ENCODE results near the gene DACH1.

The DACH1 gene

DNA sequence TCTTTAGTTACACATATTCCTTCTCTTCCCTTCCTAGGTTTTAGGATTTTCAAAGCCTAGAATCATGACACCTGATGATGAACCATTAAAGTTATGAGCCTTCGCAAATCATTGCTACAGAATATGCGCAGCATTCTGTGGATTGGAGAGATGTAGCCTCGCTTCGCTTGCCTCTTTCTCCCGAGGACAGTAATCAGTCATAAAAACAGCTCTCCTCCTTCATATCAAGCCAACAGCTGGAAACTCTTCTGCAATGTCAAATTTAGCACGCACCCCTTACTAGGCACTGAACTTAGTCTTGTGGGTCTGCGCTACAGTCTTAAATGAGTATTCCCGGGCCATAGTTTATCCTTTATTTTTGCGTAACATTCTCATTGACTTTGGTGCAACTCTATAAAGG is 79.6 kb downstream of the DACH1 start:
- TF ChIP-seq, protein P1, sequence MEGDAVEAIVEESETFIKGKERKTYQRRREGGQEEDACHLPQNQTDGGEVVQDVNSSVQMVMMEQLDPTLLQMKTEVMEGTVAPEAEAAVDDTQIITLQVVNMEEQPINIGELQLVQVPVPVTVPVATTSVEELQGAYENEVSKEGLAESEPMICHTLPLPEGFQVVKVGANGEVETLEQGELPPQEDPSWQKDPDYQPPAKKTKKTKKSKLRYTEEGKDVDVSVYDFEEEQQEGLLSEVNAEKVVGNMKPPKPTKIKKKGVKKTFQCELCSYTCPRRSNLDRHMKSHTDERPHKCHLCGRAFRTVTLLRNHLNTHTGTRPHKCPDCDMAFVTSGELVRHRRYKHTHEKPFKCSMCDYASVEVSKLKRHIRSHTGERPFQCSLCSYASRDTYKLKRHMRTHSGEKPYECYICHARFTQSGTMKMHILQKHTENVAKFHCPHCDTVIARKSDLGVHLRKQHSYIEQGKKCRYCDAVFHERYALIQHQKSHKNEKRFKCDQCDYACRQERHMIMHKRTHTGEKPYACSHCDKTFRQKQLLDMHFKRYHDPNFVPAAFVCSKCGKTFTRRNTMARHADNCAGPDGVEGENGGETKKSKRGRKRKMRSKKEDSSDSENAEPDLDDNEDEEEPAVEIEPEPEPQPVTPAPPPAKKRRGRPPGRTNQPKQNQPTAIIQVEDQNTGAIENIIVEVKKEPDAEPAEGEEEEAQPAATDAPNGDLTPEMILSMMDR (IDR thresholded peaks at IDR 0.05) = no peak

DNA sequence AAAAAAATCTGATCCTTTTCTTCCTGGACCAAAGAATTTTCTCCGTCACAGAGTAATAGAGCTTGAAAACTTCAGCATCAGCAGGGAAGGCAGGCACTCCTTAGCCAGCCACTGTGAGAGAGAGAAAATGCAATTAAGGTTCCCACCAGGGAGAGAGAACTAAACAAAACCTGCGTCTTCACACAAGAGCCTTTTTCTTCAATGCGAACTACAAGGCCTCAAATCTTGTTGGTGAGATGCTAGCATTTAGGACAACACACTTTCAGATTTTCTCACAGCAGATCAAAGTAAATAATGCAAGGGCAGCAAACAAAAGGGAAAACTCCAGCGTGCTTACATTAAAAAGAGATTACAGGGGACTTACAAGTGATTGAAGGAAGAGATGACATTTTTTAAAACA is 80.1 kb downstream of the DACH1 start:
- TF ChIP-seq, protein P1 (IDR thresholded peaks at IDR 0.05) = no peak

DNA sequence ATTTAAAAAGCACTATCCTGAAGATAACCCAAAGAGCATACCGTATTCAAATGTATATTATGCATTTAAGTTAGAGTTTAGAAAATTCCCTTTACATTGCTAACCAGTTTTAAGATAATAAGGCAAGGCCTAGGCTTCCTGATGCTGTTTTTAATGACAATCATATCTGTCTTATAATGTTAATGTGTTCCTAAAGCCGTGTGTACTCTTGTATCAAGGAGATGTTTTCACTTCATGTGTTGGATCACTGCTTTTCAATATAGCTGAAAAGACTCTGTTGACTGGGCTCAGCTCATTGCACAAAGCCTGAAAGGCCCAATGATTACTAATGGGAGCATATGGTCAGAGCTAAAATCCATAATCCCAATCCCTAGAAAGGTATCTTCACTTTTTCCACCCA is 81.6 kb downstream of the DACH1 start:
- TF ChIP-seq, protein P1 (IDR thresholded peaks at IDR 0.05) = no peak

DNA sequence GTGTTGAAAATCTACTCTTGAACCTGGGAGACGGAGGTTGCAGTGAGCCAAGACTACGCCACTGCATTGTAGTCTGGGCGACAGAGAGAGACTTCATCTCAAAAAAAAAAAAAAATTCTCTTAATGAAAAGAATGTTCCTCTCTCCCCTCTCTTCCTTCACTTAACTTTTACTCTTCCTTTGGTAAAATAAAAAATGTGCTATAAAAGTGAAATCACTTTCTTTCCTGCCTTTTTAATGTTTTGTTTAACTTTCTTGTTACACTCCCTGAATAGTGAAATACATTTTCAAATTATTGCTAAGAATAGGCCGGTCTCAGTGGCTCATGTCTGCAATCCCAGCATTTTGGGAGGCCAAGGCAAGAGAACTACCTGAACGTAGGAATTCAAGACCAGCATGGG is 86.5 kb downstream of the DACH1 start:
- TF ChIP-seq, protein P1 (IDR thresholded peaks at IDR 0.05) = no peak

DNA sequence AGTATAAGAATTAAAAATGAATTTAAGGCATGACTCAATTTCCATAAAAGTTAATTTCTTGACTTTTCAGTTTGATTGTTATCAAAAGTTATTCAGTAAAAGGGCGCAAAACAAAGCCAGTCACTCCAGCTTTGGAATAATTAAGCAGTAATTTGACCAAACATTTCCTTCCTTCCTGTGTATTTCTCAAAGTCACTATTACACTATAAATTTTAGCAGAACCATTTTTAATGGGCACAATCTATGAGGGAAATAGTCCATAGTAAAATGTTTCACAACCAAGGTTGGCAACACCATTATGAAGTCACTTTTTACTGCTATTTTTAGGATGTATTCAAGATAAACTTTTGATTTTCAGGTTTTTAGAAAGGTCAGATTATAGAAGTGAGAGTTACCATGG is 91.0 kb downstream of the DACH1 start:
- TF ChIP-seq, protein P1 (IDR thresholded peaks at IDR 0.05) = no peak

DNA sequence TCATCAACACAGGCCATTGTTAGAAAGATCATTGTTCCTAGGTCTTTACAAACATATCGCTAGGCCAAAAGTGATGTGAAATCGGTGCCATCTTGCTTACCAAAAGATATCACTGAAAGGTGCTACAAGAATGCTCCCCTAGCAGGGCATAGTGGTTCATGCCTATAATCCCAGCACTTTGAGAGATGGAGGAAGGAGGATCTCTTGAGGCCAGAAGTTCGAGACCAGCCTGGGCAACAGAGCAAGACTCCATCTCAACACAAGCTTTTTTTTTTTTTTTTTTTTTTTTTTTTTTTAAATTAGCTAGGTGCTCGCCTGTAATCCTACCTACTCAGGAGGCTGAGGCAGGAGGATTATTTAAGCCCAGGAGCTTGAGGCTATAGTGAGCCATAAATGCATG is 92.1 kb downstream of the DACH1 start:
- TF ChIP-seq, protein P1 (IDR thresholded peaks at IDR 0.05) = no peak

DNA sequence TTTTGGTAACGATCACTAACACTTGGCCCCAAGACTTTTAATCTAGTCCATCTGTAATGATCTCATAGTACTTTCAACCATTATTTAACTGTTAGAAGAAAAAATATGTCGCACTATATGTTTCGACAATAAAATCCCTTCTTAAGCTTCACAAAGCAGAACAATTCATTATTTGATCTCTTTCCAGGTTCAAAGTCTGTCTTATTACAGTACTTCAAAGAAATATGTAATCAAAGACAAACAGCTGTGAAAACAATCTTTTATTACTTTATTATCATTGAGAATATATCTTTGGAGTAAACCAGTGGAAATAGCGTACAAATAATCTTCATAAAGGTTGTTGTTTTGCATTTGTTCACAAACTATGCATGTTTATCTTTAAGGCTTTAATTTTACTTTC is 93.5 kb downstream of the DACH1 start:
- TF ChIP-seq, protein P1 (IDR thresholded peaks at IDR 0.05) = no peak

DNA sequence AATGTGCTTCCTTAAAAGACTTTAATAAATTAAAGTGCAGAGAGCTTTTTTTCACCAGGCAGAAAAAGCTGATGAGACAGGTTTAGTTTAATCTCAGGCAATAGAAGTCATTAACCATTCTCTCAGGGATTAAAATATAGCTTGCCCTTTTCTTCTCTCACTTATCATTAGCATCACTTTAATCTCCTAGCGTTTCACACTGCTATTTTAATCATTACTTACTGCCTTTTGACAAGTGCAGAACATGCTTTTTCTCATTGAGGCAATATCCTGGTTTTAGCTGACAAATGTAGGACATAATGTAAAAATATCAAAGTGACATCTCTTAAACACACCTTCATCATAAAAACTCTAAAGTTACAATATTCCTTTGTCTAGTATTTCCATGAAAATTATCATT is 94.6 kb downstream of the DACH1 start:
- TF ChIP-seq, protein P1 (IDR thresholded peaks at IDR 0.05) = no peak

All from LNCAP (cell line).